GM23248 (cell line): Measurements from ENCODE around the gene PYGB.

ENCODE experiments used
- EZH2 ChIP-seq: fragments of 200-600 bp; sonication (generic); IDR thresholded peaks from 2 replicates; pipeline ENCODE4 v1.6.1; 2018; ENCODE audit warnings: antibody characterized with exemption, mild to moderate bottlenecking; ENCODE audit not compliant: insufficient read depth, poor library complexity, severe bottlenecking
- EZH2phosphoT487 ChIP-seq: fragments of 200-600 bp; sonication (generic); IDR thresholded peaks from 2 replicates; pipeline ENCODE4 v1.6.1; 2018; ENCODE audit warnings: antibody characterized with exemption, moderate library complexity, mild to moderate bottlenecking, low read depth; ENCODE audit not compliant: insufficient read depth

- TF ChIP-seq EZH2 (no peak), EZH2phosphoT487 (no peak)
Measured at GRCh38 chr20:25238319-25239037, 9.4 kb upstream of the PYGB start.
